Gastrocnemius medialis (tissue), 4 donors: ENCODE data around the gene S1PR5. TPM values are rescaled to one million over a fixed set of nuclear protein-coding genes. Genes with fewer than 3 reads are reported as not detected.

ENCODE experiments used
- ATAC-seq, 2 donors: fragments of 150-250 bp; one replicate each; pipeline ENCODE4 v1.9.1; 2016
- DNase-seq, 2 donors: peaks; one replicate each; pipeline ENCODE4 v3.0.0-alpha.2; 2019
- H3K27ac ChIP-seq, 4 donors: fragments of 200-600 bp; sonication (generic); 1 replicate in 1 of 4; 2 replicates in 3 of 4; pipeline ENCODE4 v1.5.1; 2016 to 2018; ENCODE audit warnings: mild to moderate bottlenecking in 2 of 4, moderate library complexity in 1 of 4
- H3K27me3 ChIP-seq, 3 donors: fragments of 200-600 bp; sonication (generic) in 2 of 3; 1 replicate in 1 of 3; 2 replicates in 2 of 3; pipeline versions ENCODE4 v1.5.1 to v1.6.0; 2016 to 2019; ENCODE audit warnings: mild to moderate bottlenecking in 1 of 3, moderate library complexity in 1 of 3
- H3K36me3 ChIP-seq, 2 donors: fragments of 200-600 bp; sonication (generic) in 1 of 2; one replicate each; pipeline ENCODE4 v1.5.1; 2017 to 2018
- H3K4me1 ChIP-seq, 2 donors: fragments of 200-600 bp; sonication (generic) in 1 of 2; one replicate each; pipeline ENCODE4 v1.5.1; 2016 to 2017; ENCODE audit warnings: mild to moderate bottlenecking in 2 of 2
- H3K4me3 ChIP-seq, 4 donors: fragments of 200-600 bp; sonication (generic) in 3 of 4; 1 replicate in 1 of 4; 2 replicates in 3 of 4; pipeline ENCODE4 v1.5.1; 2016 to 2019; ENCODE audit warnings: mild to moderate bottlenecking in 2 of 4
- H3K9me3 ChIP-seq, 3 donors: fragments of 200-600 bp; sonication (generic) in 2 of 3; 1 replicate in 1 of 3; 2 replicates in 2 of 3; pipeline ENCODE4 v1.5.1; 2016 to 2019
- CTCF ChIP-seq, 5 experiments: fragments of 450-650 bp in 3 of 5; fragments of 200-600 bp in 2 of 5; sonication (generic) in 2 of 5; IDR thresholded peaks in 4 of 5; conservative IDR thresholded peaks in 1 of 5; 1 replicate in 4 of 5; 2 replicates in 1 of 5; pipeline ENCODE4 v1.5.1; 2016 to 2019; ENCODE audit warnings: antibody characterized with exemption in 5 of 5, mild to moderate bottlenecking in 3 of 5, moderate library complexity in 3 of 5
- POLR2A ChIP-seq, 2 donors: fragments of 450-650 bp; IDR thresholded peaks; one replicate each; pipeline ENCODE4 v1.6.1; 2017; ENCODE audit warnings: antibody characterized with exemption in 2 of 2, mild to moderate bottlenecking in 2 of 2, moderate library complexity in 2 of 2
- in situ Hi-C, 4 donors: fragments of 200-750 bp; cut with MboI; loops; one replicate each; pipeline versions ENCODE4 v1.15.0 to v1.8.0; 2017; ENCODE audit warnings: low sequenced_read_pairs in 4 of 4
- intact Hi-C: fragments of 100-400 bp; cut with DNase I; formaldehyde crosslinking; loops from one replicate; pipeline ENCODE4 v1.15.1; 2023; ENCODE audit warnings: low total_unique reads
- total RNA-seq, 4 donors: library from RNA; depleted of rRNA; stranded (reverse); fragments of >200 nt; gene quantifications; one replicate each; pipeline versions ENCODE4 v1.1.0 to v1.2.3, GENCODE V29; 2016

The S1PR5 gene
- total RNA-seq, 4 donors from 2014 or later, result not detected

DNA sequence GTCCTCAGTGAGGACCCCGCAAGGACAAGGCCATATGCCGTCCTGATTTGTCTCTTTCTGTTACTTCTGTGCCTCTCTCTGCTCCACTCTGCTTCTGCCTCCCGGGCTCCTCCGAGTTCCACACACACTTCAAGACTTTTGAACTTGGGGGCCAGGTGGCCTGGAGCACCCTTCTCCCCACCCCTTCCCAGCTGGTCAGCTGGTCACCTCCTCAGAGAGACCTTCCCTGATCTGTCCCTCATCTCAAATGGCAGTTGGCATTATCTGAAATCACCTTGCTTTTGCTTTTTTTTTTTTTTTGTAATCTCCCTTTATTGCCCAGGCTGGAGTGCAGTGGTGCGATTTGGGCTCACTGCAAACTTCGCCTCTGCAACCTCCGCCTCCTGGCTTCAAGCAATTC lies 2.2 kb upstream of the S1PR5 start:
- peaks cover 3 to 8% of the 10 kb centered on the region in 2 donors for H3K4me1 ChIP-seq
- H3K36me3 ChIP-seq, result no peaks in the 10 kb centered on the region
- TF ChIP-seq POLR2A (IDR thresholded peaks at IDR 0.05), result no peak
- TF ChIP-seq CTCF (IDR thresholded peaks at IDR 0.05 in 4 of 5, conservative IDR thresholded peaks at IDR 0.05 in 1 of 5), result no peak
- intact Hi-C loops, result no loop called here
- H3K4me3 ChIP-seq, result no peak overlapping the region
- in situ Hi-C loops, result no loop called here
- peaks cover 48 to 54% (median 51%) of the 10 kb centered on the region in 3 donors for H3K27me3 ChIP-seq
- ATAC-seq (no peak), DNase-seq (no peak)
- H3K9me3 ChIP-seq, result no peaks in the 10 kb centered on the region
- H3K27ac ChIP-seq, result no peak overlapping the region

- no peak for ATAC-seq
- intact Hi-C loops, result no loop called here
- no peaks in the 10 kb centered on the region for H3K9me3 ChIP-seq
- no peaks in the 10 kb centered on the region for H3K36me3 ChIP-seq
- peaks cover 54 to 62% (median 57%) of the 10 kb centered on the region in 3 donors for H3K27me3 ChIP-seq
- no peak overlapping the region for H3K4me3 ChIP-seq
- H3K27ac ChIP-seq, result no peak overlapping the region
- in situ Hi-C loops, result no loop called here
- H3K4me1 ChIP-seq, result peaks cover 3 to 8% of the 10 kb centered on the region in 2 donors
- no peak for DNase-seq
- TF ChIP-seq POLR2A (IDR thresholded peaks at IDR 0.05) (no peak), CTCF (IDR thresholded peaks at IDR 0.05 in 4 of 5, conservative IDR thresholded peaks at IDR 0.05 in 1 of 5) (no peak)
Measured at GRCh38 chr19:10518444-10519361, 1.5 kb upstream of the S1PR5 start.

GRCh38 chr19:10517760-10518443 lies 655 bp upstream of the S1PR5 start:
- Histone ChIP-seq H3K9me3 (no peaks in the 10 kb centered on the region), H3K4me1 (peaks cover 3 to 8% of the 10 kb centered on the region in 2 donors), H3K36me3 (no peaks in the 10 kb centered on the region), H3K4me3 (peak overlapping the region in 1 of 4 donors; percentile 27), H3K27me3 (peaks cover 62 to 70% (median 65%) of the 10 kb centered on the region in 3 donors), H3K27ac (no peak overlapping the region)
- no peak for TF ChIP-seq POLR2A (IDR thresholded peaks at IDR 0.05)
- ATAC-seq (no peak), DNase-seq (no peak)
- intact Hi-C loops, result no loop called here
- in situ Hi-C loops, result no loop called here

- peak overlapping the region in 2 of 4 donors; percentile 24 to 27 for H3K4me3 ChIP-seq
- peaks cover 69 to 79% (median 75%) of the 10 kb centered on the region in 3 donors for H3K27me3 ChIP-seq
- H3K36me3 ChIP-seq, result no peaks in the 10 kb centered on the region
- in situ Hi-C loops (no loop called here), intact Hi-C loops (no loop called here)
- DNase-seq (no peak), ATAC-seq (no peak)
- H3K9me3 ChIP-seq, result no peaks in the 10 kb centered on the region
- H3K27ac ChIP-seq, result no peak overlapping the region
- peaks cover 3 to 8% of the 10 kb centered on the region in 2 donors for H3K4me1 ChIP-seq
- TF ChIP-seq CTCF (IDR thresholded peaks at IDR 0.05 in 4 of 5, conservative IDR thresholded peaks at IDR 0.05 in 1 of 5), result no peak
- TF ChIP-seq POLR2A (IDR thresholded peaks at IDR 0.05), result no peak
Measured at GRCh38 chr19:10516671-10517286, 468 bp downstream of the S1PR5 start.

DNA sequence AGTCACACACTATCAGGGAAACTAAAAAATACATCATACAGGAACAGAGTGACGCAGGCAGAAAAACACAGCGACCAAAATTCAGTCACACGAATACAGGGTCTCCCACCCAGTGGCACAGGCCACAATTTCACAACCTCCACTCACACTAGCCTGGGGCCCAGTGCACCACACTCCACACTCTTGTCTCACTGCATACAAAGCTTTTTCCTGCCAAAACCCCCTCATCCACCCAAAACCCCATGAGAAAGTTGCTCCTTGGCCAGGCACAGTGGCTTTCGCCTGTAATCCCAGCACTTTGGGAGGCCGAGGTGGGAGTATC lies 1.2 kb downstream of the S1PR5 start:
- Histone ChIP-seq H3K27ac (no peak overlapping the region), H3K9me3 (no peaks in the 10 kb centered on the region), H3K27me3 (peaks cover 73 to 86% (median 78%) of the 10 kb centered on the region in 3 donors), H3K36me3 (no peaks in the 10 kb centered on the region), H3K4me1 (peaks cover 3 to 8% of the 10 kb centered on the region in 2 donors), H3K4me3 (no peak overlapping the region)
- in situ Hi-C loops, result no loop called here
- DNase-seq, result no peak
- intact Hi-C loops, result no loop called here
- no peak for ATAC-seq
- TF ChIP-seq CTCF (IDR thresholded peaks at IDR 0.05 in 4 of 5, conservative IDR thresholded peaks at IDR 0.05 in 1 of 5) (no peak), POLR2A (IDR thresholded peaks at IDR 0.05) (no peak)
